IMR-90 (cell line): ENCODE results near the gene TADA2A.

Source experiments
- BHLHE40 ChIP-seq: fragments of 150-350 bp; IDR thresholded peaks from 2 replicates; pipeline ENCODE4 v1.6.1; 2016; ENCODE audit warnings: mild to moderate bottlenecking, low read depth, low read length
- CEBPB ChIP-seq: IDR thresholded peaks from 2 replicates; pipeline ENCODE4 v1.6.1; 2012; ENCODE audit warnings: low read depth, low read length, improper control_type of control experiment
- CHD1 ChIP-seq: IDR thresholded peaks from 2 replicates; pipeline ENCODE4 v1.6.1; 2012; ENCODE audit warnings: low read depth, low read length, improper control_type of control experiment
- CTCF ChIP-seq: conservative IDR thresholded peaks from 2 replicates; pipeline ENCODE4 v1.5.1; 2012; ENCODE audit warnings: mild to moderate bottlenecking, low read depth, low read length, improper control_type of control experiment
- ELK1 ChIP-seq: fragments of 150-350 bp; IDR thresholded peaks from 2 replicates; pipeline ENCODE4 v1.6.1; 2016; ENCODE audit warnings: low read depth, mild to moderate bottlenecking, low read length, moderate library complexity, borderline replicate concordance
- FOS ChIP-seq: fragments of 150-350 bp; IDR thresholded peaks from 2 replicates; pipeline ENCODE4 v1.6.1; 2016; ENCODE audit warnings: low read depth, low read length
- MAFK ChIP-seq: IDR thresholded peaks from 2 replicates; pipeline ENCODE4 v1.6.1; 2012; ENCODE audit warnings: low read depth, low read length, improper control_type of control experiment
- MXI1 ChIP-seq: IDR thresholded peaks from 2 replicates; pipeline ENCODE4 v1.6.1; 2012; ENCODE audit warnings: low read depth, mild to moderate bottlenecking, low read length, moderate library complexity, borderline replicate concordance
- POLR2A ChIP-seq: IDR thresholded peaks from 2 replicates; pipeline ENCODE4 v1.6.1; 2012; ENCODE audit warnings: mild to moderate bottlenecking, low read depth, low read length
- RAD21 ChIP-seq: IDR thresholded peaks from 2 replicates; pipeline ENCODE4 v1.6.1; 2012; ENCODE audit warnings: low read length, improper control_type of control experiment
- SMC3 ChIP-seq: fragments of 150-350 bp; IDR thresholded peaks from 2 replicates; pipeline ENCODE4 v1.6.1; 2016; ENCODE audit warnings: low read depth, mild to moderate bottlenecking, antibody characterized with exemption, low read length, moderate library complexity
- USF2 ChIP-seq: fragments of 150-350 bp; IDR thresholded peaks from 2 replicates; pipeline ENCODE4 v1.6.1; 2017; ENCODE audit warnings: mild to moderate bottlenecking, antibody characterized with exemption, low read length, low read depth

DNA sequence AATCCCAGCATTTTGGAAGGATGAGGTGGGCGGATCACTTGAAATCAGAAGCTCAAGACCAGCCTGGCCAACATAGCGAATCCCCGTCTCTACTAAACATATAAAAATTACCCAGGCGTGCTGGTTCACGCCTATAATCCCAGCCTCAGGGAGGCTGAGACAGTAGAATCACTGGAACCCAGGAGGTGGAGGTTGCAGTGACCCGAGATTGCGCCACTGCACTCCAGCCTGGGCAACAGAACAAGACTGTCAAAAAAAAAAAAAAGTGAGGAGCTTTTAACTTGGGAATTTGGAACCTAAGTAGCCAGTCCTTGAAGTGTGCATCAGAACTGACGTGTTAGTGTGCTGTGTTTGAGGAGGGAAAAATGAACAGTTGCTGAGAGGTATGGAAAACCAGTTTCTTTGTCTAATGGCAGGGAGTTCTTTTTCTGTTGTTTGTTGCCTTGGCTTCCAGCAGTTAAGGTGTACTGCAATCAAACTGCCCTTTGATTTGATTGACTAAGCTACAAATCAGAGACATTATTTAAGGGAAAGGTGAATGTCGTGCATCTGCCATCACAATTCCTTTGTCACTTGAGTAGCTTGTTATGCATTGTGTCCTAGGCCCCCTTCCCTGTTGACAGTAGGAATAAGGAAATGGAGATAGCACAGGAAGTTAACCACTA, 74.4 kb downstream of the TADA2A start:
- TF ChIP-seq CTCF (no peak), SMC3 (no peak), ELK1 (no peak), MXI1 (no peak), USF2 (no peak), POLR2A (no peak), BHLHE40 (no peak), MAFK (no peak), CEBPB (no peak), CHD1 (no peak), RAD21 (no peak), FOS (no peak)
